HG02970 (cell line): ENCODE results near the gene AMY2A.
"Not testable (repeated sequence)": the region's sequence is repeated elsewhere in the genome, so short reads cannot be mapped to it uniquely, and the experiment has no call there.

ENCODE experiments used
- ATAC-seq: cut with Tn5 transposase; IDR thresholded peaks from one replicate; pipeline ENCODE4 v1.9.1; 2021; ENCODE audit warnings: mild to moderate bottlenecking, moderate library complexity, moderate number of reproducible peaks; ENCODE audit not compliant: unreplicated experiment, low FRiP score

AMY2A gene

DNA sequence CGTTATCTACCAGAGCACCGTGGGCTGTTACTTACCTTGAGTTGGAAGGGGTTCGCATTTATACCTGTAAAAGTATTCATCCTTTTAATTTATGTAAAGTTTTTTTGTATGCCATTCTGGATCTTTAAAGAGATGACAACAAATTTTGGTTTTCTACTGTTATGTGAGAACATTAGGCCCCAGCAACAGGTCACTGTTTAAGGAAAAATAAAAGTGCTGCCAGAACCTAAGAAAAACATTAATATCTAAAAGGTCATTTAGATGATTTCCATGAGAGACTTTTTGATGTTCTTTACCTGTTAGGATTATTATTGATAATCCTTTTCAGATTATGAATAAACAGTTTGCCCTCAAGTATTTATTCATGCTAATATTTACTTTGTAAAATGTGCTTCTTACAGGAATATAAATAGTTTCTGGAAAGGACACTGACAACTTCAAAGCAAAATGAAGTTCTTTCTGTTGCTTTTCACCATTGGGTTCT is at the start of gene AMY2A:
Gene AMY2A (plus strand): TSS at position 434 of the 484 bp plus-strand sequence. CDS start 14 bp downstream, at position 448.
- not testable (repeated sequence) for ATAC-seq

DNA sequence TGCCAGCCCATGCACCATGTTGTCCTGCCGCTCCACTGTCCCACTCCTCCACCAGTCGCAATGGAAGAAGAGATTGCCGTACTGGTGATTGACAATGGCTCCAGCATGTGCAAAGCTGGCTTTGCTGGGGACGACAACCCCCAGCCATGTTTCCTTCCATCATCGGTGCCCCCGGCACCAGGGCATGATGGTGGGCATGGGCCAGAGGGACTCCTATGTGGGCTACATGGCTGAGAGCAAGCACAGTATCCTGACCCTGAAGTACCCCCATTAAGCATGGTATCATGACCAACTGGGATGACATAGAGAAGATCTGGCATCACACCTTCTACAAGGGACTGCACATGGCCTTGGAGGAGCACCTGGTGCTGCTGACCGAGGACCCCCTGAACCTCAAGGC is 47.7 kb upstream of the AMY2A start:
- no peak for ATAC-seq

DNA sequence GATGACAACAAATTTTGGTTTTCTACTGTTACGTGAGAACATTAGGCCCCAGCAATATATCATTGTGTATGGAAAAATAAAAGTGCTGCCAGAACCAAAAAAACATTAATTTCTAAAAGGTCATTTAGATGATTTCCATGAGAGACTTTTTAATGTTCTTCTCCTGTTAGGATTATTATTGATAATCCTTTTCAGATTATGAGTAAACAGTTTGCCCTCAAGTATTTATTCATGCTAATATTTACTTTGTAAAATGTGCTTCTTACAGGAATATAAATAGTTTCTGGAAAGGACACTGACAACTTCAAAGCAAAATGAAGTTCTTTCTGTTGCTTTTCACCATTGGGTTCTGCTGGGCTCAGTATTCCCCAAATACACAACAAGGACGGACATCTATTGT is 45.9 kb upstream of the AMY2A start, which contains the start of gene AMY2B:
Gene AMY2B (plus strand): TSS at position 301 of the 400 bp plus-strand sequence. CDS start 14 bp downstream, at position 315.
- not testable (repeated sequence) for ATAC-seq

DNA sequence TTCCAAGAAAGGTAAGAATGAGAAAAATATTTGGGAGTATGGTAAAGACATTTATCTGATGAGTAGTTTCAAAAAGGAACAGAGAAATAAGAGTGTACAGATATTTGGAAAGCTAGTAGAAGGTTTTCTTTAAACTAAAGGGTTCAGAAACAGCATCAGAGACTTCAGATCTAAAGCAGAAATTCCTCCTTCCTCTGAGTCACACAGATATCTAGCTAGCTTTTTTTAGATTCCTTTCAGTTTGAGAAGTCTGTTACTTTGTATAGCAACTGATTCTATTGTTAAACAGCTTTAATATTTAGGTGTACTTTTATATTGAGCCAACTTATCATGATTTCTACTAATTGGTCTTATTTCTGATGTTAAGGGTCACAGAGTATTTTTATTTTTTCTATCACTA is 41.2 kb upstream of the AMY2A start:
- no peak for ATAC-seq

DNA sequence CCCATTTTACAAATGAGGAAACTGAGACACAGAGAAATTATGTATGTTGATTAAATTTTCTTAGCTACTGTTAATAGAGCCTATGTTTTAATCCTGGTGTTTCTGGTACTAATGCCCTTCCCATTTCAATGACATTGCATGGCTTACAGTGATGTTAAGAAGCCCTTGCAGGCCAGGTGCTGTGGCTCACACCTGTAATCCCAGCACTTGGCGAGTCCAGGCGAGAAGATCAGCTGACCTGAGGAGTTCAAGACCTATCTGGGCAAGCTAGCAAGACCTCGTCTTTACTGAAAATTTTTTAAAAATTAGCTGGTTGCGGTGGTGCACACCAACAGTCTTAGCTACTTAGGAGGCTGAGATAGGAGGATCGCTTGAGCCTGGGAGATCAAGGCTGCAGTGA is 40.4 kb upstream of the AMY2A start:
- not testable (repeated sequence) for ATAC-seq

DNA sequence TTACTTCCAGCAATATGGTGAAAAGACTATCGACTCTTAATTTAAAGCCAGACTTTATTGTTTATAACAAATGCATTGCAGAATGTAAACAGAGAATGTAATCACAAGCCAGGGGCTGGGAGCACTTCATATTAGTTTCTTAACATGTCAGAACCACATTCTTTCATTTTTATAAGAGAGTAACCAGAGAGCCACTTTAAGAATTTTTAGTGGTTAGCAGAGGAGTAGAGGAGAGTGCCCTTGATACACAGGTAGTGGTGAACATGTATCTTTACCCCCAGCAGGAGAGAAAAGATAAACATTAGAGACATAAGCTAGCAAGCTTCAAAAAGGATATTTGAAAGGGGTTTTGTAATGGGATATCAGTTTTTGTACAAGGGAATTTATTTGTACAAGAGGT is 34.8 kb upstream of the AMY2A start:
- ATAC-seq, result no peak

DNA sequence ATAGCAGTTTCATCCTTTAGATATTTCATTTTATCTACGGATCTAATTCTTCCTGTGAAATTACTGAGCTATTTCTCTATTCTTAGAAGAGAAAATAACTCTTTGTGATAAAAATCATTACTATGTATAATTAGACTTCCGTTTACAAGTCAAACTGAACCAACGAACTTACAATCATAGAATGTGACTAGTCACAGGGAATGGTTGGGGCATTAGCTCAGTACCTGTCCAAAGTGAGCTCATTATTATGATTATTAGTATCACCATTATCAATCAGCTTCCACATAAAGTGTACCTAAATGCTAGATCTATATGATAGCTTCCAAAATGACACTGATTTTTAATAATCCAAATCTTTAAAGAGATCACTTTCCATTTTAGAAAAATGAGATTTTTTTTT is 33.3 kb upstream of the AMY2A start:
- ATAC-seq, result no peak

DNA sequence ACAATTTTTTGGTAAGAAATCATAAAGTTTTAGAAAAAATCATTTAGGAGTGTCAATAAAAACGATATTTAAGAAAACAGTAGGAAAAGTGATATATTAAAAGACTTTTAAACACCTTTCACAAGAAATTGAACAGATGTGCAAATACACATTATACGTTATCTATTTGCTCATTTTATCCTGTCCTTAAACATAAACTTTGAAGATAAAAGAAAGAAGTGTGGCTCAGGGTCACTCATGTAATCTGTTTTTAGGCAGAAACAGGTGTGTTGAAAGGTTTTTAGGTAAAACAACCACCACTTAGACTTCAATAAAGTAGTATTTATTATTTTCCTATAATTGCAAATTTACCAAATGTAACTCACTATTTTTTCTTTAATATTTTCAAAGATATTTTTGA is 32.7 kb upstream of the AMY2A start:
- no peak for ATAC-seq

DNA sequence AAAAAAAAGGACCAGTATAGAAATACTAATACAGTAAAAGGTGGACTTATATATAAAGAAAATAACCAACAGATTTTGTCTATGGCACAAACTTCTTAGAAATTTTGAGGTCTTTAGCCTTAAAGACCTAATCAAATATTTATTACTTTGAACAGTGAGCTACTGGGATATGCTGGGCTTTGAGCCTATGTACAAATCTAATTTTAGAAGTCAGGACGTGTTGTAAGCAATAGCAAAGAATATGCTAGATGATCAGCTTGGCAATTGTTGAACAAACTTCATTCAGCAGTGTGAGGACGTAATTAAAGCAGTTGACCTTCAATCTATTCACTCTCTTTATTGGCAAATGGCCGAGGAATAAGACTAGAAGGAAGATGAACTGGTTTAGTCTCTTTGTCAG is 14.5 kb upstream of the AMY2A start:
- ATAC-seq, result not testable (repeated sequence)

DNA sequence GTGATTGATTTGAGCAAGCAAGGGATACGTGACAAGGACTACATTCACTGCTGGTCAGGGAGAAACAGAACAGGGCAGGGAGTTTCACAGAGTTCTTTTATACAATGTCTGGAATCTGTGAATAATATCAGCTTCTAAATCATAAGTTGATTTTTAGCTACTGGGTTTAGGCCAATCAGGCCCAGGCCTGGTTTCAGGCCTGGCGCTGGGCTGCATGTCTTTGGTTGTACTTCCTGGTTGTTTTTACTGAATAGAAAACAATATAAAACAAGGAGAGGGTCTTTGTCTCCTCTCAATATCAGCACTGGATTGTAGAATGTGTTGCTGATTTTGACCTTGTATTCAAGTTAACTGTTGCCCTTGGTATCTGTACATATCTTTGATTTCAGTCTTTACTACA is 865 bp upstream of the AMY2A start:
- no peak for ATAC-seq

DNA sequence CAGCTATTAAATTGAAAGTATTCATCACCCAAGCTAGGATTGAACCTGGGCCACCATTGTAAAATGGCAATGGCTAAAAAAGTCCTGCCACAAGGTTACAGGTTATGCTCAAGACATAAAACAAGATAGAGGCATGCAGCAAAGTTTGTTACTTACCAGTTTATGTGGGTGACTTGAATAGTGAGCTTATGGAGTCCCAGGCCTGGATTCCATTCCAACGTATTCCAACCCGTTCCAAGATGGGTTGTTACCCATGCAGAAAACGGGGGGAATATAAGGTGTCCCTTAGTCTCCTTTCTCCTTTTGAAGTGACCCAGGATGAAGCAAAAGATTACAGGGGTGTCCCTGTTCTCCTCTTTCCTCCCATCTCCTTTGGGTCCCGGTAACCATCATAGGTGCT is 10.2 kb downstream of the AMY2A start:
- not testable (repeated sequence) for ATAC-seq

DNA sequence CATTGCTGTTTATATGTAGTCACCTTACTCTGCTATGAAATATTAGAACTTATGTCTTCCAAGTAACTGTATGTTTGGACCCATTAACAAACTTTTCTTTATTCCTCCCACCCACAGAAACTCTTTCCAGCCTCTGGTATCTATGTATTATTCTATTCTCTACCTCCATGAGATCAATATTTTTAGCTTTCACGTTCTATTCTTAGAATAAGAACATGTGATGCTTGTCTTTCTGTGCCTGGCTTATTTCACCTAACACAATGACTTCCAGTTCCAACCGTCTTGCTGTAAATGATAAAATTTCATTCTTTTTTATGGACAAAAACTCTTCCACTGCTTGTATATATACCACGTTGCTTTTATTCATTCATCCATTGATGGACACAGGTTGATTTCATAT is 24.0 kb downstream of the AMY2A start:
- ATAC-seq, result not testable (repeated sequence)

DNA sequence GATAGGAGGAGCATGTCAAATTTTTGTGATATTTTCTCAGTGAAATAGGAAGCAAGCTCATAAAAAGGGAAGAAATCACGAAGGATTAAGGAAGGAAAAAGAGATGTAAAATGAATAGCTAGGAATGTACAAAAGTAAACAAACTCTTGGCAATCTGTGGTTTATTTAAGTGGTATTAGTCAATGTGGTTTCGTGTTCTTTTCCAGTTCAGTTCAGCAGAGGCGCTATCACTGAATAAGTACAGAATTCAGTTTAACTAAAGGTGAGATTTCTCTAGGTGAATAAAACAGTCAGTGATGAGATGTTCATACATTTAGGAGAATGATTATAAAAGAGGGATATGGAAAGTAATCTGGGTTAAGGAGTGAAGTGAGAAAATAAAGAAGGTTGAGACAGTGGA is 26.7 kb downstream of the AMY2A start:
- not testable (repeated sequence) for ATAC-seq

DNA sequence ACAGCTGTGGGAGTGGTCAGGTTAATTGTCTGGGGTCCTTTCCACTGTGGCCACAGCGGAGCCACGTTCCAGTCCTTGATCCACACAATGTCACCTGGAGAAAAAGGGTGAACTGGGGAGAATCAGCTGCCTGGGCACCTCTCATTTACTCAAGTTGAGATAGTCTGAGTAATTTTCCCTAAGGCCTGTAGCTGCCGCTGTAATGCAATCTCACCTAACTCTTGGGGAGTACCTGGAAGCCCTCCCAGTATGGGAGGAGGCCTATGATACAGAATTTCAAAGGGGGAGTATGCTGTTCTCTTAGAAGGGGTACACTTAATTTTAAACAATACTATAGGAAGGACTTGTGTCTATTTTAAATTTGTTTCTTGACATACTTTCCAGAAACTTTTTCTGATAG is 33.1 kb downstream of the AMY2A start:
- not testable (repeated sequence) for ATAC-seq

DNA sequence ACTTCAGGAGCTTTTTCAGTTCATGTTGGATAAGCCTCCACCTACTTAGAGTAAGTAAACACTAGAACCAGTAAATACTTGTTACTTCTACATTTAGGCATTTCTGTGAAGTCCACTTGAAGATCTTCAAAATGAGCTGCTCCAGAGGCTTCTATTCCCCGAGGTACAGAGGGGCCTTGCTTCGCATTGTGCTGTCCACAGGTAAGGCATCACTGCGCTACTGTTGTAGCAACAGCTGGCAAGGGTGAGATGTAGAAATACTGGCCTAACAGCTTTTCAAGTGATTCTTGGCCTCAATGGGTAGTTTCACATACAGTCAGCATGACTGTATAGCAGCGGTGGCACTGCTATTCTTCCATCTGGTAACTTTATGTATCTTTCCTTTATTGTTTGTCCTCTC is 33.7 kb downstream of the AMY2A start:
- ATAC-seq, result not testable (repeated sequence)

DNA sequence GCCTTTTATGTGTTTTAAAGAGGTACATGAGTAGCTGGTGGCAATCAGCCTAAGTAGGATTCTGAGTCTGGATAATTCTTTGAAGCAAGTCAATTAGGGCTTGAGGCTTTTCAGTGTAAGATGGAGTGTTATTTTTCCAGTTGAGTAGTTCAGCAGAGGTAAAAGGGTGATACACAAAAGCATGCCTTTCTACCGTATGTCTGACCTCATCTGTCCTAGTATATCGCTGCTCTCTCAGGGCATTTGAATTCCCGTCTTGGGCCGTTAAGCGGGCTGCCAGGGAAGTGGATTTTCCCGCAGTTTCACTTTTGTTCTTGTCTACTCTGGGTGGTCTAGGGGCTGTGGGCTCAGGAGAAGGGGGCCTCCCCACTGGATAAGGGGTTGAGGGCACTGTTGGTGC is 36.9 kb downstream of the AMY2A start:
- ATAC-seq, result not testable (repeated sequence)

DNA sequence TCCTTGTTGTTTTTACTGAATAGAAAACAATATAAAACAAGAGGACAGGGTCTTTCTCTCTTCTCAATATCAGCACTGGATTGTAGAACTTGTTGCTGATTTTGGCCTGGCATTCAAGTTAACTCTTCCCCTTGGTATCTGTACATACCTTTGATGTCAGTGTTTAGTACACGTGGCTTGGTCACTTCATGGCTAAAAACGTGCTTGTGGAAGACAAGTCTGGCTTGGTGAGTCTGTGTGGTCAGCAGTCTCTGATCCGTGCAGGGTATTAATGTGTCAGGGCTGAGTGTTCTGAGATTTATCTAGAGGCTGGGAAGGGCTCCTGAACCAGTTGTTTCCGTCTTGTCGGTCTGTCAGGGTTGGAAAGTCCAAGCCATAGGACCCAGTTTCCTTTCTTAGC is 38.2 kb downstream of the AMY2A start, which contains the start of gene AMY1A:
Gene AMY1A (plus strand): TSS at position 301 of the 400 bp plus-strand sequence. CDS start 571 bp downstream, outside the sequence.
- not testable (repeated sequence) for ATAC-seq
